HEK293 (cell line): ENCODE measurements around the gene THBS2.

Experiments used
- BCL11B ChIP-seq: fragments of 450-650 bp; formaldehyde crosslinking; IDR thresholded peaks from 2 replicates; pipeline ENCODE4 v1.5.1; 2016; ENCODE audit warnings: low read depth, missing biosample characterization, missing genetic modification characterization
- EGR2 ChIP-seq: fragments of 450-650 bp; formaldehyde crosslinking; IDR thresholded peaks from 2 replicates; pipeline ENCODE4 v1.5.1; 2016; ENCODE audit warnings: low read depth, missing biosample characterization, missing genetic modification characterization
- GLIS2 ChIP-seq: fragments of 450-650 bp; formaldehyde crosslinking; IDR thresholded peaks from 2 replicates; pipeline ENCODE4 v1.5.1; 2016; ENCODE audit warnings: missing biosample characterization, missing genetic modification characterization
- KLF16 ChIP-seq: fragments of 450-650 bp; formaldehyde crosslinking; IDR thresholded peaks from 2 replicates; pipeline ENCODE4 v1.5.1; 2017; ENCODE audit warnings: missing biosample characterization, missing genetic modification characterization
- TCF7L2 ChIP-seq: IDR thresholded peaks from 2 replicates; pipeline ENCODE4 v1.6.1; 2011; ENCODE audit warnings: low read depth, mild to moderate bottlenecking, inconsistent platforms, low read length, moderate library complexity, borderline replicate concordance
- ZNF292 ChIP-seq: fragments of 450-650 bp; formaldehyde crosslinking; IDR thresholded peaks from 2 replicates; pipeline ENCODE4 v1.5.1; 2016; ENCODE audit warnings: low read depth, missing biosample characterization, missing genetic modification characterization, borderline replicate concordance
- ZNF324 ChIP-seq: fragments of 450-650 bp; formaldehyde crosslinking; IDR thresholded peaks from 2 replicates; pipeline ENCODE4 v1.5.1; 2016; ENCODE audit warnings: missing biosample characterization, missing genetic modification characterization
- ZNF548 ChIP-seq: fragments of 450-650 bp; formaldehyde crosslinking; IDR thresholded peaks from 2 replicates; pipeline ENCODE4 v1.5.1; 2016; ENCODE audit warnings: missing biosample characterization, missing genetic modification characterization
- ZNF626 ChIP-seq: fragments of 450-650 bp; sonication (Bioruptor Pico); formaldehyde crosslinking; IDR thresholded peaks from 2 replicates; pipeline ENCODE4 v1.5.1; 2018; ENCODE audit warnings: missing biosample characterization, missing genetic modification characterization, inconsistent platforms
- ZNF747 ChIP-seq: fragments of 450-650 bp; formaldehyde crosslinking; IDR thresholded peaks from 2 replicates; pipeline ENCODE4 v1.5.1; 2016; ENCODE audit warnings: missing biosample characterization, missing genetic modification characterization
- ZNF768 ChIP-seq: fragments of 450-650 bp; formaldehyde crosslinking; IDR thresholded peaks from 2 replicates; pipeline ENCODE4 v1.5.1; 2018; ENCODE audit warnings: missing biosample characterization, mild to moderate bottlenecking, missing genetic modification characterization
- TF ChIP-seq, protein P1 (sequence below): fragments of 450-650 bp; formaldehyde crosslinking; IDR thresholded peaks from 2 replicates; pipeline ENCODE4 v1.5.1; 2016; ENCODE audit warnings: missing biosample characterization, missing genetic modification characterization
- TF ChIP-seq, protein P2 (sequence below): fragments of 450-650 bp; formaldehyde crosslinking; IDR thresholded peaks from 2 replicates; pipeline ENCODE4 v1.5.1; 2016; ENCODE audit warnings: missing biosample characterization, missing genetic modification characterization

DNA sequence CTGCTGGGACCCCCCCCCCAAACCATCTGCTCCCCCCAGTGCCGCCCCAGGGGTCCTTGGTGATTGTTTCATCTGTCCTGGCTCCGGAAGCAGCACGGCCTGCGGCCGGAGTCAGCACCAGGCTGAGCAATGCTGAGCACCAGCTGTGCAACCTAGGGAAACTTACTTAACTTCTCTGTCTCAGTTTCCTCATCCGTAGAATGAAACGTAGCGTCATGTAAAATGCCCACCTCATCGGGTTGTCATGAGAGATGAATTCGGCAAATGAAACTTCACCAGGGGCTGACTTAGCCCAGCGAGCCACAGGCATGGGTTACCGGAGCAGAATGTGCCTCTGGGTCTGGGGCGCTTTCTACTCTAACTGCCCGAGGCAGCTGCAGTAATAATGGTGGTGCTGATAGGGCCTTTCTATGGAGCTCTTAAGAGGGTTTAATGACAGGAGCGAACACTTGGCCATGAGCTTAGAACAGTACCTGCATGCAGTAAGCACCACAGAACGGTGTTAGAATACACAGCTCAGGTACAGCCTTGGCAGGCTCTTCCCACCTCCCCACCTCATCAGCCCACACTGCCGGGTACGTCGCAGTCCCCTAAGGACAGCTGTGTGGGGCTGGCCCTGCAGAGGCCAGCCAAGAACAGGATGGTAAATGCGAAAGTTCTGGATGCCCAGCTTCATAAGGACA lies 1.7 kb downstream of the THBS2 start:
- TF ChIP-seq ZNF292 (no peak), ZNF324 (tag by site-specific recombination) (no peak), KLF16 (tag by site-specific recombination) (no peak), ZNF626 (tag by site-specific recombination) (no peak), EGR2 (no peak), TCF7L2 (no peak), ZNF548 (tag by site-specific recombination) (no peak), GLIS2 (tag by site-specific recombination) (no peak), ZNF768 (tag by site-specific recombination) (no peak), ZNF747 (tag by site-specific recombination) (no peak), BCL11B (no peak)
- TF ChIP-seq, protein P1, sequence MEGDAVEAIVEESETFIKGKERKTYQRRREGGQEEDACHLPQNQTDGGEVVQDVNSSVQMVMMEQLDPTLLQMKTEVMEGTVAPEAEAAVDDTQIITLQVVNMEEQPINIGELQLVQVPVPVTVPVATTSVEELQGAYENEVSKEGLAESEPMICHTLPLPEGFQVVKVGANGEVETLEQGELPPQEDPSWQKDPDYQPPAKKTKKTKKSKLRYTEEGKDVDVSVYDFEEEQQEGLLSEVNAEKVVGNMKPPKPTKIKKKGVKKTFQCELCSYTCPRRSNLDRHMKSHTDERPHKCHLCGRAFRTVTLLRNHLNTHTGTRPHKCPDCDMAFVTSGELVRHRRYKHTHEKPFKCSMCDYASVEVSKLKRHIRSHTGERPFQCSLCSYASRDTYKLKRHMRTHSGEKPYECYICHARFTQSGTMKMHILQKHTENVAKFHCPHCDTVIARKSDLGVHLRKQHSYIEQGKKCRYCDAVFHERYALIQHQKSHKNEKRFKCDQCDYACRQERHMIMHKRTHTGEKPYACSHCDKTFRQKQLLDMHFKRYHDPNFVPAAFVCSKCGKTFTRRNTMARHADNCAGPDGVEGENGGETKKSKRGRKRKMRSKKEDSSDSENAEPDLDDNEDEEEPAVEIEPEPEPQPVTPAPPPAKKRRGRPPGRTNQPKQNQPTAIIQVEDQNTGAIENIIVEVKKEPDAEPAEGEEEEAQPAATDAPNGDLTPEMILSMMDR (tag by site-specific recombination), result no peak
- TF ChIP-seq, protein P2, sequence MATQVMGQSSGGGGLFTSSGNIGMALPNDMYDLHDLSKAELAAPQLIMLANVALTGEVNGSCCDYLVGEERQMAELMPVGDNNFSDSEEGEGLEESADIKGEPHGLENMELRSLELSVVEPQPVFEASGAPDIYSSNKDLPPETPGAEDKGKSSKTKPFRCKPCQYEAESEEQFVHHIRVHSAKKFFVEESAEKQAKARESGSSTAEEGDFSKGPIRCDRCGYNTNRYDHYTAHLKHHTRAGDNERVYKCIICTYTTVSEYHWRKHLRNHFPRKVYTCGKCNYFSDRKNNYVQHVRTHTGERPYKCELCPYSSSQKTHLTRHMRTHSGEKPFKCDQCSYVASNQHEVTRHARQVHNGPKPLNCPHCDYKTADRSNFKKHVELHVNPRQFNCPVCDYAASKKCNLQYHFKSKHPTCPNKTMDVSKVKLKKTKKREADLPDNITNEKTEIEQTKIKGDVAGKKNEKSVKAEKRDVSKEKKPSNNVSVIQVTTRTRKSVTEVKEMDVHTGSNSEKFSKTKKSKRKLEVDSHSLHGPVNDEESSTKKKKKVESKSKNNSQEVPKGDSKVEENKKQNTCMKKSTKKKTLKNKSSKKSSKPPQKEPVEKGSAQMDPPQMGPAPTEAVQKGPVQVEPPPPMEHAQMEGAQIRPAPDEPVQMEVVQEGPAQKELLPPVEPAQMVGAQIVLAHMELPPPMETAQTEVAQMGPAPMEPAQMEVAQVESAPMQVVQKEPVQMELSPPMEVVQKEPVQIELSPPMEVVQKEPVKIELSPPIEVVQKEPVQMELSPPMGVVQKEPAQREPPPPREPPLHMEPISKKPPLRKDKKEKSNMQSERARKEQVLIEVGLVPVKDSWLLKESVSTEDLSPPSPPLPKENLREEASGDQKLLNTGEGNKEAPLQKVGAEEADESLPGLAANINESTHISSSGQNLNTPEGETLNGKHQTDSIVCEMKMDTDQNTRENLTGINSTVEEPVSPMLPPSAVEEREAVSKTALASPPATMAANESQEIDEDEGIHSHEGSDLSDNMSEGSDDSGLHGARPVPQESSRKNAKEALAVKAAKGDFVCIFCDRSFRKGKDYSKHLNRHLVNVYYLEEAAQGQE, result no peak
